ENCODE results near the gene CACNA2D1. TPM values are rescaled to one million over a fixed set of nuclear protein-coding genes. Genes with fewer than 3 reads are reported as not detected.

The CACNA2D1 gene
- total and polyA plus RNA-seq, 9 of the 15 experiments (the other 6 are each of a cell fraction or from before 2014, with no cell fraction given): 0.49 TPM; not detected in 8

DNA sequence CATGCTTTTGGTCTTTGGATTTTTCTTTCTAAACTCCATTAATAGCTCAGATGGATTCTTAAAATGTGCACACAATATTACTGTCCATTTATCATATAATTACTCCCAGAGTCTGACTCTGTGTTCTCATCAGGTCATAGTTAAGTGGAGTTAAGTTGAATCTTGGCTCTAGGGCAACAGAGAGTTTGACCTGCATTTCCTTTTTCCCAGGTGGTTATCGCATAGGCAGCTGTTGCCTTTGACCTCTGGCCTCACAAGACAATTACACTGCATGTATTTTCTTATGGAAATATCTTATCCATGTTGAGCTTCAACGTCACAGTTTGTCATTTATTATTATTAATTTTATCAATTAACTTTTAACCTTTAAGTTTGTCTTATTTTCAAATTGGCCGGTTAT, 436.3 kb downstream of the CACNA2D1 start:
- in situ Hi-C loops (cut with MboI) (no loop called here), intact Hi-C loops (cut with micrococcal nuclease) (no loop called here)
- CTCF ChIA-PET (ENCODE audit: low intra/inter-chr PET ratio): interaction anchor here (0.7 kb wide), 1 partner anchor 30 kb away, joined by 4 read pairs; no protein-coding TSS in a partner anchor
- Histone ChIP-seq H3K9ac (ENCODE audit: insufficient read depth in 1 of 2, low read depth in 2 of 2, low read length in 2 of 2) (no peak overlapping the region), H3K9me3 (replicated peaks; ENCODE audit: control insufficient read depth, insufficient read depth, low read depth, low read length) (no peaks in the 10 kb centered on the region), H2AFZ (ENCODE audit: low read depth, low read length) (no peak overlapping the region), H3K36me3 (ENCODE audit: control insufficient read depth, insufficient read depth, low read length) (no peaks in the 10 kb centered on the region), H3K4me2 (ENCODE audit: insufficient read depth, low read length) (no peak overlapping the region), H3K79me2 (ENCODE audit: control insufficient read depth, insufficient read depth, low read length) (no peaks in the 10 kb centered on the region), H3K27ac (ENCODE audit: extremely low read depth, low read depth, low read length) (no peak overlapping the region), H4K20me1 (replicated peaks; ENCODE audit: control insufficient read depth, insufficient read depth, low read length) (no peaks in the 10 kb centered on the region), H3K27me3 (ENCODE audit: control insufficient read depth in 2 of 2, insufficient read depth in 2 of 2, low read length in 2 of 2) (no peaks in the 10 kb centered on the region), H3K9me1 (ENCODE audit: control insufficient read depth, insufficient read depth, low read length) (no peaks in the 10 kb centered on the region), H3K4me1 (replicated peaks in 1 of 2; ENCODE audit: control insufficient read depth in 2 of 2, insufficient read depth in 2 of 2, low read length in 2 of 2) (no peaks in the 10 kb centered on the region), H3K4me3 (no peak overlapping the region)
- DNase-seq (ENCODE audit: extremely low read depth in 1 of 4, low spot score in 3 of 4) (no peak), ATAC-seq (no peak), FAIRE-seq (no peak)
- no peak for TF ChIP-seq GATAD2B (IDR thresholded peaks at IDR 0.05; ENCODE audit: borderline replicate concordance)
- no peak for TF ChIP-seq BMI1 (IDR thresholded peaks at IDR 0.05; ENCODE audit: low read length)
- TF ChIP-seq, protein P1, sequence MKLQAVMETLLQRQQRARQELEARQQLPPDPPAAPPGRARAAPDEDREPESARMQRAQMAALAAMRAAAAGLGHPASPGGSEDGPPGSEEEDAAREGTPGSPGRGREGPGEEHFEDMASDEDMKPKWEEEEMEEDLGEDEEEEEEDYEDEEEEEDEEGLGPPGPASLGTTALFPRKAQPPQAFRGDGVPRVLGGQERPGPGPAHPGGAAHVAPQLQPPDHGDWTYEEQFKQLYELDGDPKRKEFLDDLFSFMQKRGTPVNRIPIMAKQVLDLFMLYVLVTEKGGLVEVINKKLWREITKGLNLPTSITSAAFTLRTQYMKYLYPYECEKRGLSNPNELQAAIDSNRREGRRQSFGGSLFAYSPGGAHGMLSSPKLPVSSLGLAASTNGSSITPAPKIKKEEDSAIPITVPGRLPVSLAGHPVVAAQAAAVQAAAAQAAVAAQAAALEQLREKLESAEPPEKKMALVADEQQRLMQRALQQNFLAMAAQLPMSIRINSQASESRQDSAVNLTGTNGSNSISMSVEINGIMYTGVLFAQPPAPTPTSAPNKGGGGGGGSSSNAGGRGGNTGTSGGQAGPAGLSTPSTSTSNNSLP (IDR thresholded peaks at IDR 0.05; ENCODE audit: borderline replicate concordance, low read depth, low read length): no peak
- TF ChIP-seq, protein P2, sequence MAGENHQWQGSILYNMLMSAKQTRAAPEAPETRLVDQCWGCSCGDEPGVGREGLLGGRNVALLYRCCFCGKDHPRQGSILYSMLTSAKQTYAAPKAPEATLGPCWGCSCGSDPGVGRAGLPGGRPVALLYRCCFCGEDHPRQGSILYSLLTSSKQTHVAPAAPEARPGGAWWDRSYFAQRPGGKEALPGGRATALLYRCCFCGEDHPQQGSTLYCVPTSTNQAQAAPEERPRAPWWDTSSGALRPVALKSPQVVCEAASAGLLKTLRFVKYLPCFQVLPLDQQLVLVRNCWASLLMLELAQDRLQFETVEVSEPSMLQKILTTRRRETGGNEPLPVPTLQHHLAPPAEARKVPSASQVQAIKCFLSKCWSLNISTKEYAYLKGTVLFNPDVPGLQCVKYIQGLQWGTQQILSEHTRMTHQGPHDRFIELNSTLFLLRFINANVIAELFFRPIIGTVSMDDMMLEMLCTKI (IDR thresholded peaks at IDR 0.05; ENCODE audit: partially characterized antibody): no peak
- TF ChIP-seq, protein P3, sequence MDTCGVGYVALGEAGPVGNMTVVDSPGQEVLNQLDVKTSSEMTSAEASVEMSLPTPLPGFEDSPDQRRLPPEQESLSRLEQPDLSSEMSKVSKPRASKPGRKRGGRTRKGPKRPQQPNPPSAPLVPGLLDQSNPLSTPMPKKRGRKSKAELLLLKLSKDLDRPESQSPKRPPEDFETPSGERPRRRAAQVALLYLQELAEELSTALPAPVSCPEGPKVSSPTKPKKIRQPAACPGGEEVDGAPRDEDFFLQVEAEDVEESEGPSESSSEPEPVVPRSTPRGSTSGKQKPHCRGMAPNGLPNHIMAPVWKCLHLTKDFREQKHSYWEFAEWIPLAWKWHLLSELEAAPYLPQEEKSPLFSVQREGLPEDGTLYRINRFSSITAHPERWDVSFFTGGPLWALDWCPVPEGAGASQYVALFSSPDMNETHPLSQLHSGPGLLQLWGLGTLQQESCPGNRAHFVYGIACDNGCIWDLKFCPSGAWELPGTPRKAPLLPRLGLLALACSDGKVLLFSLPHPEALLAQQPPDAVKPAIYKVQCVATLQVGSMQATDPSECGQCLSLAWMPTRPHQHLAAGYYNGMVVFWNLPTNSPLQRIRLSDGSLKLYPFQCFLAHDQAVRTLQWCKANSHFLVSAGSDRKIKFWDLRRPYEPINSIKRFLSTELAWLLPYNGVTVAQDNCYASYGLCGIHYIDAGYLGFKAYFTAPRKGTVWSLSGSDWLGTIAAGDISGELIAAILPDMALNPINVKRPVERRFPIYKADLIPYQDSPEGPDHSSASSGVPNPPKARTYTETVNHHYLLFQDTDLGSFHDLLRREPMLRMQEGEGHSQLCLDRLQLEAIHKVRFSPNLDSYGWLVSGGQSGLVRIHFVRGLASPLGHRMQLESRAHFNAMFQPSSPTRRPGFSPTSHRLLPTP (IDR thresholded peaks at IDR 0.05; ENCODE audit: borderline replicate concordance, extremely low read depth, insufficient read length): no peak
- no peak for TF ChIP-seq TCF7L2 (IDR thresholded peaks at IDR 0.05; ENCODE audit: low read depth, low read length)
- TF ChIP-seq SP2 (IDR thresholded peaks at IDR 0.05; ENCODE audit: extremely low read depth, low read depth, low read length, poor library complexity, severe bottlenecking): no peak
- no peak for TF ChIP-seq MEF2A (IDR thresholded peaks at IDR 0.05; ENCODE audit: control insufficient read depth, low read depth, low read length)
- TF ChIP-seq SETDB1 (IDR thresholded peaks at IDR 0.05; ENCODE audit: low read length): no peak
- no peak for TF ChIP-seq PYGO2 (tag; IDR thresholded peaks at IDR 0.05)
- no peak for TF ChIP-seq RFX7 (CRISPR knock-in tag; IDR thresholded peaks at IDR 0.05)
- no peak for TF ChIP-seq FOXJ2 (tag; IDR thresholded peaks at IDR 0.05)
- no peak for TF ChIP-seq U2AF2 (optimal IDR thresholded peaks at IDR 0.05; ENCODE audit: low read depth, low read length)
- TF ChIP-seq DPF2 (IDR thresholded peaks at IDR 0.05): no peak
- no peak for TF ChIP-seq ETV6 (IDR thresholded peaks at IDR 0.05; ENCODE audit: borderline replicate concordance in 1 of 2, low read depth in 2 of 2, low read length in 1 of 2)
- TF ChIP-seq ETV6 (CRISPR knock-in tag; IDR thresholded peaks at IDR 0.05; ENCODE audit: borderline replicate concordance): no peak
- POLR2A ChIA-PET: no interaction called here
- BruUV-seq (replicated peaks): no TSS peak
- WGBS (ENCODE audit: insufficient coverage, low coverage, missing lambda C conversion rate): 0% methylated on average over 3 of the region's 3 CpGs

All from K562 (cell line).